WTC11 (cell line): ENCODE results near the gene APOBR. TPM values are rescaled to one million over a fixed set of nuclear protein-coding genes. Genes with fewer than 3 reads are reported as not detected.

Experiments
- ATAC-seq: fragments of 200-7000 bp; cut with Tn5 transposase; 2 replicates; pipeline ENCODE4 v1.10.0; 2021; ENCODE audit warnings: mild to moderate bottlenecking, moderate library complexity
- CTCF ChIA-PET: fragments of 300-600 bp; sonication (Branson Sonifier 250); formaldehyde crosslinking; loops from one replicate; lab custom pipeline; 2021; ENCODE audit warnings: antibody characterized with exemption; lab: Charles Lee
- POLR2A ChIA-PET: fragments of 350-600 bp; sonication (Branson Sonifier 250); formaldehyde crosslinking; loops from one replicate; lab custom pipeline; 2021; ENCODE audit warnings: antibody characterized with exemption; lab: Charles Lee
- DNase-seq: peaks from one replicate; pipeline ENCODE4 v3.0.0; 2021; ENCODE audit warnings: low spot score
- H3K27ac Mint-ChIP-seq: 2 replicates; pipeline ENCODE4 v1.8.0; 2021; ENCODE audit warnings: mixed read lengths
- H3K27me3 Mint-ChIP-seq: 2 replicates; pipeline ENCODE4 v1.8.0; 2021; ENCODE audit warnings: low read depth, mild to moderate bottlenecking, moderate library complexity, mixed read lengths
- H3K36me3 Mint-ChIP-seq: 2 replicates; pipeline ENCODE4 v1.8.0; 2021; ENCODE audit warnings: mixed read lengths
- H3K4me1 Mint-ChIP-seq: 2 replicates; pipeline ENCODE4 v1.8.0; 2022; ENCODE audit warnings: mixed read lengths
- H3K4me3 Mint-ChIP-seq: 2 replicates; pipeline ENCODE4 v1.8.0; 2021; ENCODE audit warnings: mild to moderate bottlenecking, moderate library complexity, mixed read lengths
- H3K9me3 Mint-ChIP-seq: 2 replicates; pipeline ENCODE4 v1.8.0; 2021; ENCODE audit warnings: mixed read lengths
- AFF4 ChIP-seq: sonication (generic); formaldehyde crosslinking; IDR thresholded peaks from 2 replicates; pipeline ENCODE4 v1.8.1; 2023; ENCODE audit warnings: mild to moderate bottlenecking, missing genetic modification reagents, borderline replicate concordance
- CBFB ChIP-seq: sonication (generic); formaldehyde crosslinking; IDR thresholded peaks from 2 replicates; pipeline ENCODE4 v1.8.1; 2022; ENCODE audit warnings: mild to moderate bottlenecking, low read depth, missing genetic modification reagents
- CREM ChIP-seq: sonication (generic); formaldehyde crosslinking; IDR thresholded peaks from 2 replicates; pipeline ENCODE4 v1.8.1; 2022; ENCODE audit warnings: mild to moderate bottlenecking, missing genetic modification reagents, moderate library complexity
- CTCF ChIP-seq: fragments of 200-600 bp; IDR thresholded peaks from 2 replicates; pipeline ENCODE4 v1.8.0; 2022; ENCODE audit warnings: antibody characterized with exemption
- ERG ChIP-seq: fragments of 250-450 bp; sonication (Bioruptor Pico); IDR thresholded peaks from 2 replicates; pipeline ENCODE4 v1.8.0; 2021; ENCODE audit warnings: mild to moderate bottlenecking
- GTF2I ChIP-seq: fragments of 250-450 bp; sonication (Bioruptor Pico); conservative IDR thresholded peaks from 2 replicates; pipeline ENCODE4 v1.4.0; 2021; ENCODE audit warnings: mild to moderate bottlenecking
- NFE2L1 ChIP-seq: sonication (generic); formaldehyde crosslinking; IDR thresholded peaks from 2 replicates; pipeline ENCODE4 v1.8.1; 2023; ENCODE audit warnings: missing genetic modification reagents
- RELA ChIP-seq: sonication (generic); formaldehyde crosslinking; IDR thresholded peaks from 2 replicates; pipeline ENCODE4 v1.8.1; 2022; ENCODE audit warnings: missing genetic modification reagents, mild to moderate bottlenecking, borderline replicate concordance
- TCF7 ChIP-seq: sonication (generic); formaldehyde crosslinking; IDR thresholded peaks from 2 replicates; pipeline ENCODE4 v1.8.0; 2022; ENCODE audit warnings: mild to moderate bottlenecking, low read depth, missing genetic modification reagents, moderate library complexity
- TEAD4 ChIP-seq: sonication (generic); formaldehyde crosslinking; IDR thresholded peaks from 2 replicates; pipeline ENCODE4 v1.8.0; 2022; ENCODE audit warnings: mild to moderate bottlenecking, missing genetic modification reagents
- USF2 ChIP-seq: sonication (generic); formaldehyde crosslinking; IDR thresholded peaks from 2 replicates; pipeline ENCODE4 v1.8.1; 2023; ENCODE audit warnings: mild to moderate bottlenecking, missing genetic modification reagents, moderate library complexity
- ZBTB21 ChIP-seq: sonication (generic); formaldehyde crosslinking; IDR thresholded peaks from 2 replicates; pipeline ENCODE4 v1.8.1; 2023; ENCODE audit warnings: mild to moderate bottlenecking, missing genetic modification reagents, borderline replicate concordance
- ZBTB43 ChIP-seq: sonication (generic); formaldehyde crosslinking; IDR thresholded peaks from 2 replicates; pipeline ENCODE4 v1.8.1; 2023; ENCODE audit warnings: mild to moderate bottlenecking, missing genetic modification reagents
- ZNF121 ChIP-seq: sonication (generic); formaldehyde crosslinking; IDR thresholded peaks from 2 replicates; pipeline ENCODE4 v1.8.0; 2023; ENCODE audit warnings: missing genetic modification reagents
- ZNF281 ChIP-seq: sonication (generic); formaldehyde crosslinking; IDR thresholded peaks from 2 replicates; pipeline ENCODE4 v1.8.0; 2023; ENCODE audit warnings: mild to moderate bottlenecking, missing genetic modification reagents
- ZNF416 ChIP-seq: fragments of 250-450 bp; sonication (Bioruptor Pico); IDR thresholded peaks from 2 replicates; pipeline ENCODE4 v1.9.0; 2021; ENCODE audit warnings: mild to moderate bottlenecking, inconsistent platforms
- ZNF671 ChIP-seq: fragments of 250-450 bp; sonication (Bioruptor Pico); IDR thresholded peaks from 2 replicates; pipeline ENCODE4 v1.8.0; 2021; ENCODE audit warnings: mild to moderate bottlenecking
- total RNA-seq: library from RNA; stranded (reverse); gene quantifications from 3 replicates; pipeline ENCODE4 v1.2.3, GENCODE V29; 2021
- TF ChIP-seq, protein P1 (sequence below): sonication (generic); formaldehyde crosslinking; IDR thresholded peaks from 2 replicates; pipeline ENCODE4 v1.8.1; 2022; ENCODE audit warnings: low read depth, missing genetic modification reagents, borderline replicate concordance
- TF ChIP-seq, protein P2 (sequence below): sonication (generic); formaldehyde crosslinking; IDR thresholded peaks from 2 replicates; pipeline ENCODE4 v1.8.0; 2022; ENCODE audit warnings: mild to moderate bottlenecking, missing genetic modification reagents

The APOBR gene
- total RNA-seq, 1 experiment from 2014 or later = not detected

GRCh38 chr16:28473714-28474265 is 20.7 kb upstream of the APOBR start (continued):
- TF ChIP-seq ZNF671 (CRISPR knock-in tag) = no peak
- no peak for TF ChIP-seq CBFB (CRISPR knock-in tag)
- TF ChIP-seq, protein P1, sequence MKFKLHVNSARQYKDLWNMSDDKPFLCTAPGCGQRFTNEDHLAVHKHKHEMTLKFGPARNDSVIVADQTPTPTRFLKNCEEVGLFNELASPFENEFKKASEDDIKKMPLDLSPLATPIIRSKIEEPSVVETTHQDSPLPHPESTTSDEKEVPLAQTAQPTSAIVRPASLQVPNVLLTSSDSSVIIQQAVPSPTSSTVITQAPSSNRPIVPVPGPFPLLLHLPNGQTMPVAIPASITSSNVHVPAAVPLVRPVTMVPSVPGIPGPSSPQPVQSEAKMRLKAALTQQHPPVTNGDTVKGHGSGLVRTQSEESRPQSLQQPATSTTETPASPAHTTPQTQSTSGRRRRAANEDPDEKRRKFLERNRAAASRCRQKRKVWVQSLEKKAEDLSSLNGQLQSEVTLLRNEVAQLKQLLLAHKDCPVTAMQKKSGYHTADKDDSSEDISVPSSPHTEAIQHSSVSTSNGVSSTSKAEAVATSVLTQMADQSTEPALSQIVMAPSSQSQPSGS (CRISPR knock-in tag) = no peak
- no peak for TF ChIP-seq CREM
- no peak for TF ChIP-seq RELA
- no peak for TF ChIP-seq USF2 (CRISPR knock-in tag)
- no peak for TF ChIP-seq NFE2L1
- TF ChIP-seq ERG (CRISPR knock-in tag) = no peak
- no peak for TF ChIP-seq ZBTB21 (CRISPR knock-in tag)

DNA sequence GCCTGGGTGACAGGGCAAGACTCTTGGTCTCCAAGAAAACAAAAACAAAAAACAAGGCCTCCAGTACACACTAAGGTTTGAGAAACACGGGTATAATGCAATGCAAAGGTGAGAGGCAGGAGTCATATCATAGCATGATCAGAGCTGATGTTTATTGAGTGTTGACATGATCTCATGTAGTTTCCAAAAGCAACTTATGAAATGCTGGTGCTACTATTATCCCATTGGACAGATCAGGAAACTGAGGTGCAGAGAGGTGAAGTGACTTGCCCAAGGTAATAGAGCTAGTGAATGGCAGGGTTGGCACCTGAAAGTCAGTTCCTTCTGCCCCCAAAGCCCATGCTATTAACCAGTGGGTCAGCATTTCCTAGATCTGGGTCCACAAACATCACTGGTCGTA is 19.2 kb upstream of the APOBR start:
- POLR2A ChIA-PET = no interaction called here
- no peaks in the 10 kb centered on the region for H3K27me3 Mint-ChIP-seq
- ATAC-seq (no peak), DNase-seq (no peak)
- no peaks in the 10 kb centered on the region for H3K4me1 Mint-ChIP-seq
- H3K9me3 Mint-ChIP-seq = no peaks in the 10 kb centered on the region
- H3K36me3 Mint-ChIP-seq = peaks cover 4% of the 10 kb centered on the region
- CTCF ChIA-PET = no interaction called here
- H3K4me3 Mint-ChIP-seq = no peak overlapping the region
- H3K27ac Mint-ChIP-seq = no peak overlapping the region
- TF ChIP-seq, protein P2, sequence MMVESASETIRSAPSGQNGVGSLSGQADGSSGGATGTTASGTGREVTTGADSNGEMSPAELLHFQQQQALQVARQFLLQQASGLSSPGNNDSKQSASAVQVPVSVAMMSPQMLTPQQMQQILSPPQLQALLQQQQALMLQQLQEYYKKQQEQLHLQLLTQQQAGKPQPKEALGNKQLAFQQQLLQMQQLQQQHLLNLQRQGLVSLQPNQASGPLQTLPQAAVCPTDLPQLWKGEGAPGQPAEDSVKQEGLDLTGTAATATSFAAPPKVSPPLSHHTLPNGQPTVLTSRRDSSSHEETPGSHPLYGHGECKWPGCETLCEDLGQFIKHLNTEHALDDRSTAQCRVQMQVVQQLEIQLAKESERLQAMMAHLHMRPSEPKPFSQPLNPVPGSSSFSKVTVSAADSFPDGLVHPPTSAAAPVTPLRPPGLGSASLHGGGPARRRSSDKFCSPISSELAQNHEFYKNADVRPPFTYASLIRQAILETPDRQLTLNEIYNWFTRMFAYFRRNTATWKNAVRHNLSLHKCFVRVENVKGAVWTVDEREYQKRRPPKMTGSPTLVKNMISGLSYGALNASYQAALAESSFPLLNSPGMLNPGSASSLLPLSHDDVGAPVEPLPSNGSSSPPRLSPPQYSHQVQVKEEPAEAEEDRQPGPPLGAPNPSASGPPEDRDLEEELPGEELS (CRISPR knock-in tag) = no peak
- TF ChIP-seq AFF4 (CRISPR knock-in tag) (no peak), CBFB (CRISPR knock-in tag) (no peak), ZNF281 (no peak), ZNF121 (CRISPR knock-in tag) (no peak), ZBTB43 (CRISPR knock-in tag) (no peak), TCF7 (CRISPR knock-in tag) (no peak), CTCF (no peak), GTF2I (no peak), ZNF416 (CRISPR knock-in tag) (no peak), NFE2L1 (no peak), ERG (CRISPR knock-in tag) (no peak), TEAD4 (CRISPR knock-in tag) (no peak)
